ENCODE measurements around the gene EFNA3. TPM values are rescaled to one million over a fixed set of nuclear protein-coding genes. Genes with fewer than 3 reads are reported as not detected.

EFNA3 gene
- total and polyA plus RNA-seq, 8 donors = 1.1 to 4.8 (median 3.6) TPM

DNA sequence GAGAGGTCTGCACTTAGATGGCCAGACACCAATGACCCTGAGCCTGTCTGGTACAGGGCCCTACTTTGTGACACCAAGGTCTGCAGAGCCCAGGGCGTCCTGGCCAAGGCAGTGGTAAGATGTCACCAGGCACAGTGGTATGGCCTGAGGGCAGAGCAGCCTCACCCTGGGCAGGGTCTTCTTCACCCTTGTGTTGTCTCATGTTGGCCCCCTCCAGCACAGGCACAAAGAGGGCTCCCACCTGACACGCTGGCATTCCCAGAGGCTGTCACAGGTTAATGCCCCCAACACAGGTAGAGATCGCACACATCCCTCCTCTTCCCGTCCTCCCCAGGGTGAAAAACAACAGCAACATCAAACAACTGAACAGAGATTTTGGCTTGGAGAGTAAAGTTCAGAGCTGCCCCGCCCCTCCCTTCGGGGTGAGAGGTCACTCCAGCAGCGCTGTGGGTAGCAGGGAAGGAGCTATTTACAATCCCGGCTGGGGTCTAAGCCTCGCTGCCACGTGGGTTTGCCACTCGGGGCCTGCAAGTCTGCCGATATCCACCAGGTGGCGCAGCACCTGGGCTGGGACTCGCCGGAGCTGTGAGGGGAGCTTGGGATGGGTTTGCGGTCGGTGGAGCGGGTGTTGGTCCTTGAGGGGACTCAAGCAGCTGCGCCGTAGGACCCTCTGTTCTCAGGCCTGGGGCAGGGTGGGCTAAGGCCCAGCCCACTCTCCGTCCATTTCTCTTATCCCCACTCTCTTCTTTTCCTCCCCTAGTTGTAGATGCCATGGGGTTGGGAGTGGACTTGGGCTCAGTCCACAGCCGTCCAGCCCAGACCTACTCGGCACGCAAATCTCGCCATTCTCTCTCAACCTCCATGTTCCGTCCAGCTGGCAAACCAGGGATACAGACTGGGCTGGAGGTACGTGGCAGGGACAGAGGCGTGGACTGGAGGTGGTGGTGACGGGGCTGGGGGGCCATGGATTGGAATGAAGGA lies 12.7 kb downstream of the EFNA3 start:
- intact Hi-C loops (cut with DNase I) = loop anchor here in 1 of 2 donors (2.0 kb wide), 1 partner anchor 77 kb away; no protein-coding TSS in a partner anchor
- H3K4me3 ChIP-seq = no peak overlapping the region
- DNase-seq (peak in 3 of 4 donors; percentile 69 to 95 (median 87)), ATAC-seq (peak; percentile 74)
- no peaks in the 10 kb centered on the region for H3K9me3 ChIP-seq
- H3K36me3 ChIP-seq = no peaks in the 10 kb centered on the region
- peak; percentile 98 for TF ChIP-seq CTCF (IDR thresholded peaks at IDR 0.05)
- H3K27ac ChIP-seq = no peak overlapping the region
- no peaks in the 10 kb centered on the region for H3K27me3 ChIP-seq
- H3K4me1 ChIP-seq = peaks cover 11 to 23% of the 10 kb centered on the region in 2 donors

DNA sequence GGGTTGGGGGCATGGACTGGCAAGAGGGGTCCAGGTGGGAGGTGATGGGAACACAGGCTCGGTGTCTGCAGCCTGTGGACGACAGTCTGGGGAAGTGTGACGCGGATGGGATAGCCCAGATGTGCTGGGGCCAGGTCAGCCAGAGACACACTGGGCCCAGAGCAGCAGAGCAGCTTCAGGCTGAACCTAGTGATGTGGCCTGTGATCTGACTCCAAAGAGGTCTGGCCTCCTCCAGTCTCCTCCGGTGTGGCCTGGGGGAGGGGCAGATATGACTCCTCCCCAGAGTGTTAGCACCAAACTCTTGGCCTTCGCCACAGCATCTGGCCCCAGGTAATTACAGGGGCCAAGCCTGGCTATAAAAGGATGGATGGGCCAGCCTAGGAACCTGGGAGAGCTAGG lies 13.5 kb downstream of the EFNA3 start:
- no peak overlapping the region for H3K4me3 ChIP-seq
- H3K4me1 ChIP-seq = peaks cover 11 to 21% of the 10 kb centered on the region in 2 donors
- no peaks in the 10 kb centered on the region for H3K36me3 ChIP-seq
- H3K27me3 ChIP-seq = no peaks in the 10 kb centered on the region
- ATAC-seq (no peak), DNase-seq (peak in 1 of 4 donors; percentile 36)
- intact Hi-C loops (cut with DNase I) = loop anchor here in 1 of 2 donors (2.0 kb wide), 1 partner anchor 77 kb away; no protein-coding TSS in a partner anchor
- no peak overlapping the region for H3K27ac ChIP-seq
- H3K9me3 ChIP-seq = no peaks in the 10 kb centered on the region
- no peak for TF ChIP-seq CTCF (IDR thresholded peaks at IDR 0.05)

GRCh38 chr1:155092641-155093040 lies 14.0 kb downstream of the EFNA3 start:
- no peaks in the 10 kb centered on the region for H3K27me3 ChIP-seq
- H3K4me1 ChIP-seq = peaks cover 11 to 21% of the 10 kb centered on the region in 2 donors
- H3K36me3 ChIP-seq = no peaks in the 10 kb centered on the region
- H3K9me3 ChIP-seq = no peaks in the 10 kb centered on the region
- no peak overlapping the region for H3K4me3 ChIP-seq
- ATAC-seq (no peak), DNase-seq (peak in 1 of 4 donors; percentile 39)
- TF ChIP-seq CTCF (IDR thresholded peaks at IDR 0.05) = no peak
- intact Hi-C loops (cut with DNase I) = loop anchor here in 1 of 2 donors (2.0 kb wide), 1 partner anchor 76 kb away; no protein-coding TSS in a partner anchor
- no peak overlapping the region for H3K27ac ChIP-seq

- Histone ChIP-seq H3K27me3 (no peaks in the 10 kb centered on the region), H3K27ac (peak overlapping the region in 1 of 2 donors; percentile 49), H3K36me3 (no peaks in the 10 kb centered on the region), H3K4me3 (no peak overlapping the region), H3K4me1 (peaks cover 11 to 21% of the 10 kb centered on the region in 2 donors), H3K9me3 (no peaks in the 10 kb centered on the region)
- intact Hi-C loops (cut with DNase I) = loop anchor here in 1 of 2 donors (2.0 kb wide), 1 partner anchor 75 kb away; no protein-coding TSS in a partner anchor
- DNase-seq (peak in 2 of 4 donors; percentile 42 to 72), ATAC-seq (peak; percentile 77)
- no peak for TF ChIP-seq CTCF (IDR thresholded peaks at IDR 0.05)
Measured at GRCh38 chr1:155093911-155094621, 15.4 kb downstream of the EFNA3 start.
